ENCODE measurements around the gene CLDN2. TPM values are rescaled to one million over a fixed set of nuclear protein-coding genes. Genes with fewer than 3 reads are reported as not detected.

CLDN2 gene
- total and polyA plus RNA-seq, 2 of the 13 experiments (the other 11 are each of a cell fraction or from before 2014, with no cell fraction given) = 1.3 to 1.5 TPM

GRCh38 chrX:106898462-106898861 lies 21.7 kb upstream of the CLDN2 start (continued):
- TF ChIP-seq ZNF891 (CRISPR knock-in tag; IDR thresholded peaks at IDR 0.05) = no peak
- TF ChIP-seq RCOR2 (CRISPR knock-in tag; IDR thresholded peaks at IDR 0.05) = peak; percentile 79
- no peak for TF ChIP-seq ZNF510 (CRISPR knock-in tag; IDR thresholded peaks at IDR 0.05; ENCODE audit: low read depth)
- TF ChIP-seq KLF13 (CRISPR knock-in tag; IDR thresholded peaks at IDR 0.05) = no peak
- no peak for TF ChIP-seq DNMT1 (CRISPR knock-in tag; IDR thresholded peaks at IDR 0.05)
- TF ChIP-seq YEATS2 (CRISPR knock-in tag; IDR thresholded peaks at IDR 0.05; ENCODE audit: borderline replicate concordance) = no peak
- no peak for TF ChIP-seq ZC3H13 (CRISPR knock-in tag; IDR thresholded peaks at IDR 0.05)
- no peak for TF ChIP-seq ZFP90 (CRISPR knock-in tag; IDR thresholded peaks at IDR 0.05; ENCODE audit: borderline replicate concordance)
- TF ChIP-seq ZBTB21 (CRISPR knock-in tag; IDR thresholded peaks at IDR 0.05) = no peak
- TF ChIP-seq ZNF17 (CRISPR knock-in tag; IDR thresholded peaks at IDR 0.05) = no peak
- TF ChIP-seq ZNF563 (CRISPR knock-in tag; IDR thresholded peaks at IDR 0.05) = no peak
- no peak for TF ChIP-seq ZNF530 (CRISPR knock-in tag; IDR thresholded peaks at IDR 0.05; ENCODE audit: low read depth)
- no peak for TF ChIP-seq ZBED4 (CRISPR knock-in tag; IDR thresholded peaks at IDR 0.05; ENCODE audit: borderline replicate concordance)
- TF ChIP-seq ZNF776 (CRISPR knock-in tag; IDR thresholded peaks at IDR 0.05) = no peak
- TF ChIP-seq MTA1 (CRISPR knock-in tag; IDR thresholded peaks at IDR 0.05; ENCODE audit: borderline replicate concordance) = no peak
- 0 out of 2 replicates have a peak, but pooled peaks have one; percentile 32 for TF ChIP-seq MAX (IDR thresholded peaks at IDR 0.05)
- no peak for TF ChIP-seq REL (CRISPR knock-in tag; conservative IDR thresholded peaks at IDR 0.05)
- TF ChIP-seq SMAD3 (CRISPR knock-in tag; IDR thresholded peaks at IDR 0.05) = no peak
- TF ChIP-seq ZNF230 (CRISPR knock-in tag; IDR thresholded peaks at IDR 0.05) = no peak
- TF ChIP-seq RELA (CRISPR knock-in tag; IDR thresholded peaks at IDR 0.05) = no peak
- no peak for TF ChIP-seq ZNF101 (CRISPR knock-in tag; IDR thresholded peaks at IDR 0.05; ENCODE audit: borderline replicate concordance, low read depth)
- no peak for TF ChIP-seq STAT6 (CRISPR knock-in tag; IDR thresholded peaks at IDR 0.05; ENCODE audit: borderline replicate concordance)
- TF ChIP-seq ZNF615 (CRISPR knock-in tag; IDR thresholded peaks at IDR 0.05; ENCODE audit: borderline replicate concordance) = no peak
- TF ChIP-seq BRF2 (CRISPR knock-in tag; IDR thresholded peaks at IDR 0.05) = no peak
- TF ChIP-seq FOXO1 (CRISPR knock-in tag; IDR thresholded peaks at IDR 0.05) = no peak

Data from HepG2 (cell line).